H7 (cell line): ENCODE data around the gene SND1. TPM values are rescaled to one million over a fixed set of nuclear protein-coding genes. Genes with fewer than 3 reads are reported as not detected.
"Not testable (repeated sequence)": the region's sequence is repeated elsewhere in the genome, so short reads cannot be mapped to it uniquely, and the experiment has no call there.

Source experiments
- DNase-seq: peaks from one replicate; pipeline ENCODE4 v3.0.0; 2012
- H3K27me3 ChIP-seq: 2 replicates; pipeline ENCODE4 v1.6.0; 2011; ENCODE audit warnings: mild to moderate bottlenecking, low read length; ENCODE audit not compliant: control insufficient read depth, insufficient read depth
- H3K36me3 ChIP-seq: replicated peaks from 2 replicates; pipeline ENCODE4 v1.5.1; 2011; ENCODE audit warnings: low read length; ENCODE audit not compliant: control insufficient read depth, insufficient read depth
- H3K4me3 ChIP-seq: 2 replicates; pipeline ENCODE4 v1.5.1; 2011; ENCODE audit warnings: low read depth, mild to moderate bottlenecking, control low read depth, low read length, moderate library complexity; ENCODE audit not compliant: insufficient read depth
- total RNA-seq: library from RNA; depleted of rRNA; stranded (reverse); fragments of >200 nt; shearing (Covaris generic); gene quantifications from 2 replicates; pipeline ENCODE4 v1.2.3, GENCODE V29; 2014

Gene SND1
- total RNA-seq, 1 experiment from 2014 or later, result 196 TPM

DNA sequence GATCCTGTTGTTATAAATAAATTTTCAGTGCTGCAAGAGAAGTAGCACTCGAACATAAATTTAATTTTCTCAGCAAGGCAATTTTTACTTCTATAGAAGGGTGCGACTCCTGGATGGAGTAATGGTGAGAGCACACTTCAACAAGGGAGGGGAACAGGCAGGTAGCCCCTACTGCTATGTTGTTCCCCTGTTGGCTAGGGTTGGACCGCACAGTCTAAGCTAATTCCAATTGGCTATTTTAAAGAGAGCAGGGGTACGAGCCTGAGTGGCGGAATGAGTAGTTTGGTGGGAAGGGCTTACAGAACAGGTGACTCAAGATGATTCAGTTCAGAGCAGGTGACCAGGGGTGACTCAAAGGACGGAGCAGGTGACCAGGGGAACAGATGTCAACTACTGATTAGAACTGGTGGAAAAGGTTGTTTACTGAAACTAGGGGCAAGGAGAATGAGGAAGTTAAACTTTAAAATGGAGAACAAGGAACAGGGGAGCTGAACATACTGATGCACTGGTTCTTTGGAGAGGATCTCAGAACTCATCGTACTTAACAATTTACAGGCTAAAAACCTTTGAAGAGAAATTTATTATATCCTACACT is 185.9 kb downstream of the SND1 start:
- H3K36me3 ChIP-seq, H3K4me3 ChIP-seq, DNase-seq, H3K27me3 ChIP-seq: not testable (repeated sequence)

GRCh38 chr7:127838816-127839415 is 186.9 kb downstream of the SND1 start:
- no peak overlapping the region for H3K4me3 ChIP-seq
- no peaks in the 10 kb centered on the region for H3K36me3 ChIP-seq
- H3K27me3 ChIP-seq, result no peaks in the 10 kb centered on the region
- DNase-seq, result no peak

- H3K36me3 ChIP-seq, result no peaks in the 10 kb centered on the region; the same call in 1 of the 2 replicates
- DNase-seq, result no peak
- no peaks in the 10 kb centered on the region for H3K27me3 ChIP-seq
- H3K4me3 ChIP-seq, result no peak overlapping the region
Observed at GRCh38 chr7:127840226-127840951, 188.4 kb downstream of the SND1 start.

GRCh38 chr7:127844165-127844564 is 192.2 kb downstream of the SND1 start:
- no peak for DNase-seq
- H3K27me3 ChIP-seq, result no peaks in the 10 kb centered on the region
- no peak overlapping the region for H3K4me3 ChIP-seq
- H3K36me3 ChIP-seq, result no peaks in the 10 kb centered on the region; the same call in 1 of the 2 replicates

DNA sequence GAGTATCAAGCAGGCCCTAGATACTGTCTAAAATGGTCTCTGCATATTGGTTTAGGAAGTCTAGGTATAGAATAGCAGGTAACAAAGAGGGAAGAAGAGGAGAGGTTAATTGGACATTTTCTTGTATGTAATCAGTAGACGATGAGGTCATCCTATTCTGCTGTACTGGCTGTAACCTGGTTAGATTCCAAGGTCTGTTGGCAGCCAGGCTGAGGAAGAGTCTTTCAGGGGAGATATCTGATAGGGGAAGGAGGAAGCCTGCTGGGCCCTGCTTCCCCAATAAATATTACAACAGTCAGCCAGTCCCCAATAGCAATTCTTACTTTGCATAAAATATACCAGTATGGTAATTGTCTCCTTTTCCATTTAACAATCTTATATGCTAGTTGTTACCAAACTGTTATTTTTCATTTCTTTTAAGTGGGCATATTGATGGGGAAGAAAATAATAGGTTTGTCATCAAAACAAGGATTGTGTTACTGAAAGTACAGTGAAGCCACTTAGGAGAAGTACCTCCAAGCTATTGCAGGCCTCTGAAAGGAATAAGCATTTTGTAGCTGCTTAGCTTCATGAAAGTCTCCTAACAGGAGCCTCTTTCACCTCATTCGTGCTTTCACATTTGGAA is 192.8 kb downstream of the SND1 start:
- Histone ChIP-seq H3K36me3 (no peaks in the 10 kb centered on the region; the same call in 1 of the 2 replicates), H3K27me3 (no peaks in the 10 kb centered on the region), H3K4me3 (no peak overlapping the region)
- no peak for DNase-seq

- H3K4me3 ChIP-seq, result no peak overlapping the region
- no peaks in the 10 kb centered on the region for H3K27me3 ChIP-seq
- no peak for DNase-seq
- no peaks in the 10 kb centered on the region; the same call in 1 of the 2 replicates for H3K36me3 ChIP-seq
Observed at GRCh38 chr7:127845522-127846214, 193.7 kb downstream of the SND1 start.

DNA sequence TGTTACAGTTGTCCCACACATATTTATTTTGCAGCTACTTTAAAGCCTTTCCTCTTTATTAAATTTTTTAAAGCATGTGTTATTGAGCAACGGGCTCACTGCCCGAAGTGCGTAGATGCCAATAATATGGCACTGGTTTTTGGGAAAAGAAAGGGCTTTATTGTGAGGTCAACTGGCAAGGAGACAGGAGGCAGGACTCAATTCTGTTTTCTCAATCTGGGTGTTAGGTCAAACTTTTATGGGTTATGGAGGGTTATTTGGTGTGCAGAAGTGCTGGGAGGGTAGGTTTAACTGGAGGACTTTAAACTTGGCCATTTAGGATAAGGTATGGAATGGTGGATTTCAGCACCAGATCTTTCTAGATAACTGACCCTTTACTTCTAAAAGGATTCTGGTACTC is 195.6 kb downstream of the SND1 start:
- no peak for DNase-seq
- H3K4me3 ChIP-seq, result no peak overlapping the region
- H3K36me3 ChIP-seq, result no peaks in the 10 kb centered on the region; the same call in 1 of the 2 replicates
- no peaks in the 10 kb centered on the region for H3K27me3 ChIP-seq

- H3K27me3 ChIP-seq, result no peaks in the 10 kb centered on the region
- H3K4me3 ChIP-seq, result no peak overlapping the region
- H3K36me3 ChIP-seq, result no peaks in the 10 kb centered on the region; the same call in 1 of the 2 replicates
- no peak for DNase-seq
Observed at GRCh38 chr7:127848241-127848640, 196.2 kb downstream of the SND1 start.

DNA sequence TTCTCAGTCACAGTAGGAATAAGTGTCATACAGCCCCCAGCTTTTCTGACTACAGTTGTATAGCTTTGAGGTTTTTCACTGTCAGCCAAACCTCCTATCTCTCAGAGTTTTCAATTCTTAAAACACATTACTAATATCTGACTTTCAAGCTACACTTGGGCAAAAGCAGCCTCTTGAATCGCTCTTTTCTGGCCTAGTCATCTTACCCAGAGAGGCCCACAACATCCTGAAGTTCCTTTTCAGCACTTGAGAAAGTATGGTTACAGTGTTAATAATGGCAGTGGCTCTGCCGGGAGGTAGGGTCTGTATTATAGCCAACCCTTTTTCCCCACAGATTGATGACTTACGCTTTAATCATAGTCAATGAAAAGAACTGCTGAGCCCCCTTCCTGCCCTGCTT is 198.2 kb downstream of the SND1 start:
- no peak for DNase-seq
- Histone ChIP-seq H3K27me3 (no peaks in the 10 kb centered on the region), H3K4me3 (no peak overlapping the region), H3K36me3 (no peaks in the 10 kb centered on the region; the same call in 1 of the 2 replicates)

DNA sequence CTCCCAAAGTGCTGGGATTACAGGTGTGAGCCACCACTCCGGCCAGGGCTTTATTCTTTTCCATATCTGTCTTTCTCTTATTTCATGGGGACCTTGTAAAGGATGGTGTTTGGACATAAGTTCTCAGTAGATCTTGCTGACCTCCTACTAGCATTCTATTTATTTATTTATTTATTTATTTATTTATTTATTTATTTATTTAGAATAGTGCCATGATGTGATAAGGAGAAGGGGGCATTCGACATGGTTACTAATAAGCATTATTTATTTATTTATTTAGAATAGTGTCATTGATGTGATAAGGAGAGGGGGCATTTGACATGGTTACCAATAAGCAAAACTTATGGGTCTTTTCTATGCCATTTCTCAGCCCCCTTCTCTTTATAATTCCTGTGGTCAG is 202.4 kb downstream of the SND1 start:
- Histone ChIP-seq H3K4me3 (no peak overlapping the region), H3K36me3 (no peaks in the 10 kb centered on the region; the same call in 1 of the 2 replicates), H3K27me3 (no peaks in the 10 kb centered on the region)
- no peak for DNase-seq

GRCh38 chr7:127857464-127857841 is 205.5 kb downstream of the SND1 start:
- H3K36me3 ChIP-seq, result no peaks in the 10 kb centered on the region; the same call in 1 of the 2 replicates
- no peaks in the 10 kb centered on the region for H3K27me3 ChIP-seq
- no peak for DNase-seq
- no peak overlapping the region for H3K4me3 ChIP-seq

DNA sequence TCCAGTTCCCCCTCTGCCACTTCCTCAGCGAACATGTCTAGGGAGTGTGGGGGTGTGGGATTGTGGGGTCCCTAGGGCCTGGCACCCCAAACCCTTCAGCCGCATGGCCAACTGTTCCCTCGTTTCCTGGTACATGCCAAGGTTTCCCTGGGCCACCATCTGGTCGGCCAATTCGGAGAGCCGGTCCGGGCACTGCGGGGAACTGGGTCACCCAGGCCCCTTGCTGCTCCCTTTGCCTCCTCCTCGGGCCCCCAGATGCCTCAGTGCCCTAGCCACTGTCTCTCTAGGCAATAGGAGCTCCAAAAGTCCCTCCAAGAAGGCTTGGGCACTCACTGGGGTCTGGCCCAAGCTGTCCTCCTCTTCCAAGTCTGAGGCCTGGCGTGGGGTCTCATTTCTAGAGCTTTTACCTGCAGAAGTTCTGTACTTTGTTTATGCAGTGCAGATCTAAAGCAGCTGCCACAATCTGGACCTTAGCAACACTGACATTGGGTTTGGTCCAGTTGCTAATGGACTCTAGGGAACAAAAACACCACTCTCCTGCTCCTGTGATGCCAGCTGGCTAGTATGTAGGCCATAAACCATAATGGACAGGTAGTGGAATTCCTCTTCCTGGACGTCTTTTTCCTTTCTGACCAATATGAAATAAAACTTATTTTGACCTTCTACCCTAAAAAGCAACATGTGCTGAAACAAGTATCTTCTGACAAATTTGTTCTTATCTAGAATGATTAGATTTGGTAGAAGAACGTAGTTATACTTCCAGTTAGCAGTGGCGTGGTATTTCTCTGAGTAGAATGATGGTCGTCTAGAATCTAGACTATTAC is 206.3 kb downstream of the SND1 start:
- Histone ChIP-seq H3K36me3 (no peaks in the 10 kb centered on the region; the same call in 1 of the 2 replicates), H3K27me3 (no peaks in the 10 kb centered on the region), H3K4me3 (no peak overlapping the region)
- no peak for DNase-seq

- Histone ChIP-seq H3K36me3 (no peaks in the 10 kb centered on the region; the same call in 1 of the 2 replicates), H3K27me3 (no peaks in the 10 kb centered on the region), H3K4me3 (no peak overlapping the region)
- no peak for DNase-seq
Observed at GRCh38 chr7:127858915-127859189, 206.9 kb downstream of the SND1 start.

- Histone ChIP-seq H3K27me3 (no peaks in the 10 kb centered on the region), H3K36me3 (no peaks in the 10 kb centered on the region; the same call in 1 of the 2 replicates), H3K4me3 (no peak overlapping the region)
- no peak for DNase-seq
Observed at GRCh38 chr7:127859330-127859729, 207.3 kb downstream of the SND1 start.
